H9 (cell line): ENCODE results near the gene OMA1. TPM values are rescaled to one million over a fixed set of nuclear protein-coding genes. Genes with fewer than 3 reads are reported as not detected.

ENCODE experiments used
- DNase-seq: peaks from one replicate; pipeline ENCODE4 v3.0.0-alpha.2; 2017
- H2AFZ ChIP-seq: one replicate; pipeline ENCODE4 v1.6.1; 2013; ENCODE audit warnings: mild to moderate bottlenecking, low read length, control low read depth, moderate library complexity
- H2AK5ac ChIP-seq: 2 replicates; pipeline ENCODE4 v1.6.1; 2013; ENCODE audit warnings: low read length, control low read depth, mixed read lengths; ENCODE audit not compliant: insufficient read length
- H2BK120ac ChIP-seq: one replicate; pipeline ENCODE4 v1.6.1; 2013; ENCODE audit warnings: low read depth, mild to moderate bottlenecking, low read length, control low read depth, inconsistent platforms; ENCODE audit not compliant: poor library complexity, severe bottlenecking
- H2BK12ac ChIP-seq: 2 replicates; pipeline ENCODE4 v1.6.1; 2013; ENCODE audit warnings: low read length, control low read depth, mixed read lengths, low read depth; ENCODE audit not compliant: insufficient read length
- H2BK15ac ChIP-seq: 2 replicates; pipeline ENCODE4 v1.6.1; 2013; ENCODE audit warnings: low read depth, low read length, control low read depth
- H2BK20ac ChIP-seq: one replicate; pipeline ENCODE4 v1.6.1; 2013; ENCODE audit warnings: low read depth, mild to moderate bottlenecking, low read length, control low read depth, inconsistent platforms; ENCODE audit not compliant: poor library complexity, severe bottlenecking
- H2BK5ac ChIP-seq: 2 replicates; pipeline ENCODE4 v1.6.1; 2013; ENCODE audit warnings: low read length, control low read depth, mixed read lengths; ENCODE audit not compliant: insufficient read length
- H3K14ac ChIP-seq: 2 replicates; pipeline ENCODE4 v1.6.1; 2013; ENCODE audit warnings: low read length, control low read depth; ENCODE audit not compliant: insufficient read depth
- H3K18ac ChIP-seq: 2 replicates; pipeline ENCODE4 v1.6.1; 2013; ENCODE audit warnings: low read depth, mild to moderate bottlenecking, mixed read lengths, low read length, control low read depth; ENCODE audit not compliant: insufficient read length
- H3K23ac ChIP-seq: 2 replicates; pipeline ENCODE4 v1.6.1; 2013; ENCODE audit warnings: low read length, control low read depth, mixed read lengths, low read depth; ENCODE audit not compliant: insufficient read length
- H3K23me2 ChIP-seq: 2 replicates; pipeline ENCODE4 v1.6.1; 2013; ENCODE audit warnings: low read depth, mild to moderate bottlenecking, mixed read lengths, low read length, control low read depth; ENCODE audit not compliant: insufficient read length, poor library complexity, severe bottlenecking
- H3K27ac ChIP-seq: 2 replicates; pipeline ENCODE4 v1.5.1; 2013; ENCODE audit warnings: low read length, control low read depth, mixed read lengths, low read depth; ENCODE audit not compliant: insufficient read length
- H3K27me3 ChIP-seq: 2 replicates; pipeline ENCODE4 v1.6.1; 2013; ENCODE audit warnings: low read length, control low read depth, inconsistent platforms; ENCODE audit not compliant: insufficient read depth
- H3K4ac ChIP-seq: 2 replicates; pipeline ENCODE4 v1.6.1; 2013; ENCODE audit warnings: low read depth, mild to moderate bottlenecking, control low read depth, inconsistent platforms, low read length, moderate library complexity
- H3K4me1 ChIP-seq: 2 replicates; pipeline ENCODE4 v1.6.1; 2013; ENCODE audit warnings: low read length, control low read depth, inconsistent platforms; ENCODE audit not compliant: insufficient read depth
- H3K4me2 ChIP-seq: 2 replicates; pipeline ENCODE4 v1.6.1; 2013; ENCODE audit warnings: low read length, control low read depth, mixed read lengths; ENCODE audit not compliant: insufficient read length, insufficient read depth
- H3K56ac ChIP-seq: 2 replicates; pipeline ENCODE4 v1.6.1; 2013; ENCODE audit warnings: low read depth, mild to moderate bottlenecking, mixed read lengths, low read length, control low read depth; ENCODE audit not compliant: insufficient read length
- H3K79me1 ChIP-seq: 2 replicates; pipeline ENCODE4 v1.6.1; 2013; ENCODE audit warnings: low read depth, mild to moderate bottlenecking, moderate library complexity, low read length, control low read depth, inconsistent platforms; ENCODE audit not compliant: insufficient read depth, poor library complexity, severe bottlenecking
- H3K79me2 ChIP-seq: 2 replicates; pipeline ENCODE4 v1.6.1; 2013; ENCODE audit warnings: low read length, control low read depth, inconsistent platforms; ENCODE audit not compliant: insufficient read depth
- H3K9ac ChIP-seq: 2 replicates; pipeline ENCODE4 v1.6.1; 2013; ENCODE audit warnings: low read length, control low read depth, mixed read lengths; ENCODE audit not compliant: insufficient read length; ENCODE audit errors: extremely low read depth
- H3K9me3 ChIP-seq: one replicate; pipeline ENCODE4 v1.6.1; 2013; ENCODE audit warnings: low read depth, low read length, inconsistent platforms; ENCODE audit not compliant: control insufficient read depth
- H3T11ph ChIP-seq: one replicate; pipeline ENCODE4 v1.6.1; 2013; ENCODE audit warnings: mild to moderate bottlenecking, low read length, control low read depth, inconsistent platforms
- H4K20me1 ChIP-seq: one replicate; pipeline ENCODE4 v1.6.1; 2013; ENCODE audit not compliant: control insufficient read depth, insufficient read length, insufficient read depth
- H4K5ac ChIP-seq: 2 replicates; pipeline ENCODE4 v1.6.1; 2013; ENCODE audit warnings: low read depth, mild to moderate bottlenecking, mixed read lengths, low read length, control low read depth; ENCODE audit not compliant: insufficient read length
- H4K8ac ChIP-seq: replicated peaks from 2 replicates; pipeline ENCODE4 v1.6.1; 2013; ENCODE audit warnings: low read length, control low read depth, mixed read lengths, low read depth; ENCODE audit not compliant: insufficient read length
- H4K91ac ChIP-seq: 2 replicates; pipeline ENCODE4 v1.6.1; 2013; ENCODE audit warnings: low read depth, mild to moderate bottlenecking, moderate library complexity, mixed read lengths, low read length, control low read depth; ENCODE audit not compliant: insufficient read length
- H3K27ac Mint-ChIP-seq, 3 experiments: 2 replicates in 2 of 3; 3 replicates in 1 of 3; pipeline ENCODE4 v1.8.0; 2020 to 2021; ENCODE audit warnings: mixed read lengths in 3 of 3, mild to moderate bottlenecking in 1 of 3, moderate library complexity in 1 of 3
- H3K27me3 Mint-ChIP-seq: 2 replicates; pipeline ENCODE4 v1.8.0; 2021; ENCODE audit warnings: low read depth, mild to moderate bottlenecking, moderate library complexity, mixed read lengths
- H3K36me3 Mint-ChIP-seq, 3 experiments: 2 replicates in 2 of 3; 3 replicates in 1 of 3; pipeline ENCODE4 v1.8.0; 2020 to 2021; ENCODE audit warnings: low read depth in 3 of 3, mixed read lengths in 3 of 3; ENCODE audit not compliant: insufficient read depth in 1 of 3
- H3K4me1 Mint-ChIP-seq, 2 experiments: 2 replicates each; pipeline ENCODE4 v1.8.0; 2020; ENCODE audit warnings: mixed read lengths in 2 of 2
- H3K4me3 Mint-ChIP-seq, 2 experiments: 2 replicates in 1 of 2; 3 replicates in 1 of 2; pipeline ENCODE4 v1.8.0; 2020 to 2021; ENCODE audit warnings: mild to moderate bottlenecking in 2 of 2, mixed read lengths in 2 of 2, moderate library complexity in 1 of 2
- H3K9me3 Mint-ChIP-seq, 2 experiments: 2 replicates in 1 of 2; 3 replicates in 1 of 2; pipeline ENCODE4 v1.8.0; 2020; ENCODE audit warnings: mild to moderate bottlenecking in 2 of 2, mixed read lengths in 2 of 2, moderate library complexity in 1 of 2
- WGBS: extraction: QIAGEN DNeasy Blood & Tissue Kit; methylation state at CpG from one replicate; pipeline ENCODE4 v1.1.7; 2013; ENCODE audit warnings: missing lambda C conversion rate, low lambda C conversion rate, mixed read lengths; ENCODE audit not compliant: insufficient read length; ENCODE audit errors: extremely low coverage; 5-methylcytosine and 5-hydroxymethylcytosine counted together
- total RNA-seq: library from RNA; stranded (reverse); gene quantifications from 2 replicates; pipeline ENCODE4 v1.2.1, GENCODE V29; 2021
- TF ChIP-seq, protein P1 (sequence below): fragments of 200-600 bp; sonication (generic); conservative IDR thresholded peaks from 3 replicates; pipeline ENCODE4 v1.8.0; 2021; ENCODE audit warnings: antibody characterized with exemption, mild to moderate bottlenecking

Gene OMA1
- total RNA-seq, 1 experiment from 2014 or later: 12.9 TPM

DNA sequence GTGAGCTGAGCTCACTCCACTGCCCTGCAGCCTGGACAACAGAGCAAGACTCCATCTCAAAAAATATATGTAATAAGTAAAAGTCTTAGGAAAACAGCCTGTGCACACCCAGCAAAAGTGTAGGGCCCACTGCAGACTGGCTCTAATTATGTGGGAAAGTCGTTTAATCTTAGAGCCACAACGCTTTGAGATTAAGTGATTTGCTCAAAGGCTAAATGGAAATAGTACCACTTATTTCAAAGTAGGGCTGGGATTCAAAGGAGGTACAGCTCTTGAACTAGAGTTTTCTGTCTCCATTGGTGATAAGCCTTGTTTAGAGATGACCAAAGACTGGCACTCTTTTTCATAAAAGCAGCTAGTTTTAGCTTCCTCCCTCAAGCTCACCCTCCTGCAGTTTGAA is 28.3 kb upstream of the OMA1 start:
- H3K27ac Mint-ChIP-seq: no peak overlapping the region
- Histone ChIP-seq H4K91ac (no peak overlapping the region), H3K23ac (no peak overlapping the region), H2BK120ac (no peak overlapping the region), H4K5ac (no peak overlapping the region), H3K4me1 (0 out of 2 replicates have a peak, but pooled peaks cover 2% of the 10 kb centered on the region), H4K20me1 (no peaks in the 10 kb centered on the region), H3K27me3 (peaks cover 15% of the 10 kb centered on the region; the same call in 1 of the 2 replicates), H3K9ac (no peak overlapping the region), H3K79me1 (no peaks in the 10 kb centered on the region), H2BK15ac (no peak overlapping the region), H3T11ph (no peak overlapping the region), H3K56ac (no peak overlapping the region), H3K23me2 (peaks cover 5% of the 10 kb centered on the region), H3K4me2 (no peak overlapping the region), H2AK5ac (no peak overlapping the region), H3K27ac (no peak overlapping the region), H3K4ac (no peak overlapping the region), H3K79me2 (no peaks in the 10 kb centered on the region), H4K8ac (no peak overlapping the region), H2BK12ac (no peak overlapping the region), H2BK5ac (no peak overlapping the region), H3K18ac (no peak overlapping the region), H3K9me3 (no peaks in the 10 kb centered on the region), H3K14ac (no peak overlapping the region), H2BK20ac (no peak overlapping the region), H2AFZ (no peak overlapping the region)
- H3K4me1 Mint-ChIP-seq: peaks cover 19 to 25% of the 10 kb centered on the region in 2 experiments
- TF ChIP-seq, protein P1, sequence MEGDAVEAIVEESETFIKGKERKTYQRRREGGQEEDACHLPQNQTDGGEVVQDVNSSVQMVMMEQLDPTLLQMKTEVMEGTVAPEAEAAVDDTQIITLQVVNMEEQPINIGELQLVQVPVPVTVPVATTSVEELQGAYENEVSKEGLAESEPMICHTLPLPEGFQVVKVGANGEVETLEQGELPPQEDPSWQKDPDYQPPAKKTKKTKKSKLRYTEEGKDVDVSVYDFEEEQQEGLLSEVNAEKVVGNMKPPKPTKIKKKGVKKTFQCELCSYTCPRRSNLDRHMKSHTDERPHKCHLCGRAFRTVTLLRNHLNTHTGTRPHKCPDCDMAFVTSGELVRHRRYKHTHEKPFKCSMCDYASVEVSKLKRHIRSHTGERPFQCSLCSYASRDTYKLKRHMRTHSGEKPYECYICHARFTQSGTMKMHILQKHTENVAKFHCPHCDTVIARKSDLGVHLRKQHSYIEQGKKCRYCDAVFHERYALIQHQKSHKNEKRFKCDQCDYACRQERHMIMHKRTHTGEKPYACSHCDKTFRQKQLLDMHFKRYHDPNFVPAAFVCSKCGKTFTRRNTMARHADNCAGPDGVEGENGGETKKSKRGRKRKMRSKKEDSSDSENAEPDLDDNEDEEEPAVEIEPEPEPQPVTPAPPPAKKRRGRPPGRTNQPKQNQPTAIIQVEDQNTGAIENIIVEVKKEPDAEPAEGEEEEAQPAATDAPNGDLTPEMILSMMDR: no peak
- no CpG with 5 or more reads among the region's 2 CpGs for WGBS
- H3K4me3 Mint-ChIP-seq: no peak overlapping the region
- peaks cover 0 to 9% of the 10 kb centered on the region in 2 experiments; a peak in 2 of 5 replicates for H3K9me3 Mint-ChIP-seq
- DNase-seq: no peak
- peaks cover 48% of the 10 kb centered on the region for H3K27me3 Mint-ChIP-seq
- H3K36me3 Mint-ChIP-seq: peaks cover 0 to 9% (median 4%) of the 10 kb centered on the region in 3 experiments; a peak in 3 of 7 replicates
